Measurements from ENCODE around the gene PRSS36.

DNA sequence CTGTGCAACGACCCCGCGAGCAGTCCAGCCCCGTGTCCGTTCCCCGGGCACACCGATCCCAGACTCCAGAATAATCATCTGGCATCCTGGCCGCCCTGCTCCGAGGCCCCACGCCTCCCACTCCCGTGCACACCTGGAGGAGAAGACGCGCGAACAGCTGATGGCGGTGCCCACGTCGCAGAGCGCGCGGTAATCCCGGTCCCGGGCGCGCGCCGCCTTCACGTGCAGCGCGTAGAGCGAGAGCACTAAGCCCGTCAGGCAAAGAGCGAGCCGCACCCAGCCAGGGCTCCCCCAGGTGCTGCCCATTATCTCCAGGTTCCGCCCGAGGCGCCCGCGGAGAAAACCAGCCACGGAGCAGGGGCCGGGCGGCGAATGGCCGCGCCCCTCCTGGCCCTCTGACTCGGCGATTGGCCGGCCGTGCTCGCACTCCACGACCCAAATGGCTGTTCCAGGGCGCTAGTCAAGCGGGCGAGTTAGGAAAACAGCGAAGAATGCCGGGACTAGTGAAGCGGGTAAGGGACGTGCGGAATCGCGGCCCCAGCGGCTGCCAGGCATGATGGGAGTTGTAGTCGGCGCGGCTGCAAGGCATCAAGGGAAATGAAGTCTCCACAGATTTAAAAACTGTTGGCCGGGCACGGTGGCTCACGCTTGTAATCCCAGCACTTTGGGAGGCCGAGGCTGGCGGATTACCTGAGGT lies 55.3 kb downstream of the PRSS36 start, which contains the start of gene VKORC1:
- peak in 1 of 2 donors; percentile 50 for TF ChIP-seq EGR1 (IDR thresholded peaks at IDR 0.05; ENCODE audit: low read depth in 2 of 2)
- TF ChIP-seq, protein P1, sequence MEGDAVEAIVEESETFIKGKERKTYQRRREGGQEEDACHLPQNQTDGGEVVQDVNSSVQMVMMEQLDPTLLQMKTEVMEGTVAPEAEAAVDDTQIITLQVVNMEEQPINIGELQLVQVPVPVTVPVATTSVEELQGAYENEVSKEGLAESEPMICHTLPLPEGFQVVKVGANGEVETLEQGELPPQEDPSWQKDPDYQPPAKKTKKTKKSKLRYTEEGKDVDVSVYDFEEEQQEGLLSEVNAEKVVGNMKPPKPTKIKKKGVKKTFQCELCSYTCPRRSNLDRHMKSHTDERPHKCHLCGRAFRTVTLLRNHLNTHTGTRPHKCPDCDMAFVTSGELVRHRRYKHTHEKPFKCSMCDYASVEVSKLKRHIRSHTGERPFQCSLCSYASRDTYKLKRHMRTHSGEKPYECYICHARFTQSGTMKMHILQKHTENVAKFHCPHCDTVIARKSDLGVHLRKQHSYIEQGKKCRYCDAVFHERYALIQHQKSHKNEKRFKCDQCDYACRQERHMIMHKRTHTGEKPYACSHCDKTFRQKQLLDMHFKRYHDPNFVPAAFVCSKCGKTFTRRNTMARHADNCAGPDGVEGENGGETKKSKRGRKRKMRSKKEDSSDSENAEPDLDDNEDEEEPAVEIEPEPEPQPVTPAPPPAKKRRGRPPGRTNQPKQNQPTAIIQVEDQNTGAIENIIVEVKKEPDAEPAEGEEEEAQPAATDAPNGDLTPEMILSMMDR (IDR thresholded peaks at IDR 0.05; ENCODE audit: low read depth, low read length, missing input control) = no peak
- TF ChIP-seq JUND (IDR thresholded peaks at IDR 0.05) = peak in 1 of 2 donors; percentile 56
- peak; percentile 81 for TF ChIP-seq SP1 (IDR thresholded peaks at IDR 0.05)

Data from liver (tissue), 3 donors.